H1 (cell line): Measurements from ENCODE around the gene MSANTD4. TPM values are rescaled to one million over a fixed set of nuclear protein-coding genes. Genes with fewer than 3 reads are reported as not detected.

Source experiments
- CTCF ChIA-PET: fragments of 300-600 bp; sonication (Branson Sonifier 250); formaldehyde crosslinking; loops from one replicate; lab custom pipeline; 2021; ENCODE audit not compliant: partially characterized antibody; lab: Charles Lee
- POLR2A ChIA-PET: fragments of 300-600 bp; sonication (Branson Sonifier 250); formaldehyde crosslinking; loops from one replicate; lab custom pipeline; 2021; ENCODE audit warnings: inconsistent platforms; ENCODE audit not compliant: partially characterized antibody; lab: Charles Lee
- DNase-seq, 2 experiments: peaks; one replicate each; pipeline versions ENCODE4 v3.0.0 to v3.0.0-alpha.2; 2010 to 2022; ENCODE audit warnings: low spot score in 2 of 2, low read depth in 1 of 2, mixed read lengths in 1 of 2
- FAIRE-seq: peaks from 2 replicates; lab custom pipeline; 2011; peaks lifted over from hg19 to GRCh38; lab: Jason Lieb, UNC
- H2AFZ ChIP-seq: 2 replicates; pipeline ENCODE4 v1.8.1; 2012; ENCODE audit warnings: low read length, inconsistent platforms
- H2AK5ac ChIP-seq: 2 replicates; pipeline ENCODE4 v1.6.1; 2013; ENCODE audit warnings: low read depth, low read length
- H2BK120ac ChIP-seq: replicated peaks from 2 replicates; pipeline ENCODE3; 2013; ENCODE audit warnings: low read depth, low read length, inconsistent platforms
- H2BK12ac ChIP-seq: 2 replicates; pipeline ENCODE4 v1.6.1; 2013; ENCODE audit warnings: low read depth, low read length
- H2BK15ac ChIP-seq: 2 replicates; pipeline ENCODE4 v1.6.1; 2013; ENCODE audit warnings: low read length
- H2BK20ac ChIP-seq: 2 replicates; pipeline ENCODE4 v1.6.1; 2013; ENCODE audit warnings: low read length
- H2BK5ac ChIP-seq: 2 replicates; pipeline ENCODE4 v1.6.1; 2013; ENCODE audit warnings: low read depth, low read length
- H3K14ac ChIP-seq: 2 replicates; pipeline ENCODE4 v1.6.1; 2013; ENCODE audit warnings: inconsistent platforms; ENCODE audit not compliant: insufficient read length
- H3K18ac ChIP-seq: 2 replicates; pipeline ENCODE4 v1.6.1; 2013; ENCODE audit warnings: low read length; ENCODE audit errors: extremely low read depth
- H3K23ac ChIP-seq: 2 replicates; pipeline ENCODE4 v1.6.1; 2013; ENCODE audit warnings: inconsistent platforms; ENCODE audit not compliant: insufficient read length
- H3K23me2 ChIP-seq: 2 replicates; pipeline ENCODE4 v1.6.1; 2013; ENCODE audit warnings: low read depth, low read length
- H3K27ac ChIP-seq: 2 replicates; pipeline ENCODE4 v1.6.1; 2011; ENCODE audit warnings: low read depth, low read length, inconsistent platforms
- H3K27me3 ChIP-seq, 4 experiments: replicated peaks in 1 of 4; 1 replicate in 1 of 4; 2 replicates in 3 of 4; pipeline versions ENCODE4 v1.6.1 to v1.8.1; 2011 to 2013; ENCODE audit warnings: low read length in 3 of 4, mild to moderate bottlenecking in 3 of 4, inconsistent platforms in 2 of 4, mixed read lengths in 2 of 4, moderate library complexity in 1 of 4; ENCODE audit not compliant: control insufficient read depth in 3 of 4, insufficient read depth in 3 of 4; ENCODE audit errors: extremely low read depth in 1 of 4
- H3K36me3 ChIP-seq, 4 experiments: 2 replicates each; pipeline versions ENCODE4 v1.6.1 to v1.8.1; 2011 to 2013; ENCODE audit warnings: mild to moderate bottlenecking in 4 of 4, low read length in 3 of 4, moderate library complexity in 2 of 4, control low read depth in 1 of 4, inconsistent platforms in 1 of 4; ENCODE audit not compliant: insufficient read depth in 4 of 4, control insufficient read depth in 2 of 4
- H3K4ac ChIP-seq: replicated peaks from 2 replicates; pipeline ENCODE3; 2013; ENCODE audit warnings: low read length, low read depth, mixed read lengths, inconsistent platforms; ENCODE audit not compliant: insufficient read length
- H3K4me1 ChIP-seq, 4 experiments: replicated peaks in 1 of 4; 1 replicate in 1 of 4; 2 replicates in 3 of 4; pipeline versions ENCODE4 v1.6.1 to v1.8.1; 2011 to 2013; ENCODE audit warnings: low read length in 3 of 4, inconsistent platforms in 2 of 4, mixed read lengths in 1 of 4; ENCODE audit not compliant: insufficient read depth in 4 of 4, control insufficient read depth in 3 of 4
- H3K4me2 ChIP-seq, 2 experiments: 2 replicates each; pipeline versions ENCODE4 v1.6.1 to v1.8.1; 2011 to 2013; ENCODE audit warnings: low read depth in 2 of 2, low read length in 2 of 2, control low read depth in 1 of 2, inconsistent platforms in 1 of 2, mild to moderate bottlenecking in 1 of 2; ENCODE audit not compliant: insufficient read depth in 1 of 2
- H3K4me3 ChIP-seq, 4 experiments: fragments of 200-600, 300-600 bp in 1 of 4; sonication (generic), shearing (Covaris generic), sonication (Bioruptor Twin) in 1 of 4; 2 replicates each; pipeline versions ENCODE4 v1.5.1 to v1.8.1; 2011 to 2016; ENCODE audit warnings: low read length in 4 of 4, low read depth in 3 of 4, control low read depth in 2 of 4, inconsistent platforms in 2 of 4, mild to moderate bottlenecking in 2 of 4, mixed read lengths in 1 of 4, moderate library complexity in 1 of 4; ENCODE audit not compliant: insufficient read depth in 2 of 4; ENCODE audit errors: extremely low read depth in 1 of 4
- H3K56ac ChIP-seq: replicated peaks from 2 replicates; pipeline ENCODE3; 2013; ENCODE audit warnings: low read depth, mild to moderate bottlenecking, mixed read lengths, low read length, inconsistent platforms; ENCODE audit not compliant: insufficient read length
- H3K79me1 ChIP-seq: 2 replicates; pipeline ENCODE4 v1.6.1; 2013; ENCODE audit warnings: low read depth, low read length, control low read depth
- H3K79me2 ChIP-seq, 2 experiments: 2 replicates each; pipeline versions ENCODE4 v1.6.1 to v1.8.1; 2012 to 2013; ENCODE audit warnings: low read length in 2 of 2, mild to moderate bottlenecking in 2 of 2, inconsistent platforms in 1 of 2; ENCODE audit not compliant: insufficient read depth in 2 of 2, control insufficient read depth in 1 of 2
- H3K9ac ChIP-seq, 4 experiments: replicated peaks in 1 of 4; 1 replicate in 1 of 4; 2 replicates in 3 of 4; pipeline versions ENCODE4 v1.6.1 to v1.8.1; 2011 to 2013; ENCODE audit warnings: low read depth in 3 of 4, low read length in 3 of 4, control low read depth in 2 of 4, mild to moderate bottlenecking in 2 of 4, moderate library complexity in 2 of 4, inconsistent platforms in 1 of 4; ENCODE audit errors: extremely low read depth in 1 of 4
- H3K9me3 ChIP-seq, 2 experiments: 2 replicates each; pipeline versions ENCODE4 v1.6.1 to v1.8.1; 2012 to 2013; ENCODE audit warnings: mild to moderate bottlenecking in 2 of 2, moderate library complexity in 2 of 2, control low read depth in 1 of 2, inconsistent platforms in 1 of 2, low read depth in 1 of 2, low read length in 1 of 2, mixed read lengths in 1 of 2; ENCODE audit not compliant: insufficient read depth in 2 of 2
- H4K20me1 ChIP-seq, 2 experiments: replicated peaks in 1 of 2; 2 replicates each; pipeline versions ENCODE3 to v1.8.1; 2011 to 2013; ENCODE audit warnings: inconsistent platforms in 2 of 2, low read length in 2 of 2, mild to moderate bottlenecking in 1 of 2; ENCODE audit not compliant: insufficient read depth in 2 of 2, control insufficient read depth in 1 of 2
- H4K5ac ChIP-seq: 2 replicates; pipeline ENCODE4 v1.6.1; 2013; ENCODE audit warnings: low read length, low read depth, mixed read lengths, inconsistent platforms; ENCODE audit not compliant: insufficient read length
- H4K8ac ChIP-seq: 2 replicates; pipeline ENCODE4 v1.8.0; 2013; ENCODE audit warnings: mild to moderate bottlenecking, moderate library complexity, low read length, inconsistent platforms; ENCODE audit not compliant: insufficient read depth; ENCODE audit errors: extremely low read depth
- H4K91ac ChIP-seq: replicated peaks from 2 replicates; pipeline ENCODE3; 2013; ENCODE audit warnings: low read length, mixed read lengths, inconsistent platforms; ENCODE audit not compliant: insufficient read length
- CHD7 ChIP-seq: fragments of 300-600 bp; sonication (generic); IDR thresholded peaks from 2 replicates; pipeline ENCODE4 v1.7.1; 2012; ENCODE audit warnings: low read length, moderate library complexity, mild to moderate bottlenecking, inconsistent platforms; ENCODE audit not compliant: insufficient replicate concordance
- POLR2AphosphoS5 ChIP-seq: IDR thresholded peaks from 2 replicates; pipeline ENCODE4 v1.6.1; 2011; ENCODE audit warnings: low read depth, low read length
- polyA plus RNA-seq, 7 experiments: library from polyadenylated mRNA; depleted of rRNA in 3 of 7; stranded (reverse) in 5 of 7; unstranded in 2 of 7; fragments of >200 nt in 5 of 7; fragments of 200-250 nt in 2 of 7; gene quantifications; 1 replicate in 5 of 7; 2 replicates in 1 of 7; 4 replicates in 1 of 7; pipeline versions ENCODE4 v1.2.1 to v1.2.3, GENCODE V29; 2011 to 2013; ENCODE audit warnings: missing spikeins in 2 of 7, mixed read lengths in 2 of 7
- total RNA-seq: library from RNA; stranded (reverse); fragmentation: NEBNext Ultra II Directional; extraction: Animal tissue kit (Norgen Biotek cat#: 25700); gene quantifications from 2 replicates; pipeline ENCODE4 v1.2.1, GENCODE V29; 2021

MSANTD4 gene
- total and polyA plus RNA-seq, 2 of the 8 experiments (the other 6 are each of a cell fraction or from before 2014, with no cell fraction given): 5.1 to 21.9 TPM

- no peak overlapping the region for H3K18ac ChIP-seq
- POLR2A ChIA-PET: no interaction called here
- no peaks in the 10 kb centered on the region for H3K9me3 ChIP-seq
- no peak overlapping the region for H3K27ac ChIP-seq
- FAIRE-seq (no peak), DNase-seq (no peak)
- no peak overlapping the region for H4K91ac ChIP-seq
- H2BK12ac ChIP-seq: no peak overlapping the region
- no peak overlapping the region for H2BK20ac ChIP-seq
- H3K56ac ChIP-seq: no peak overlapping the region
- H2AK5ac ChIP-seq: no peak overlapping the region
- no peaks in the 10 kb centered on the region for H3K36me3 ChIP-seq
- H3K27me3 ChIP-seq: no peaks in the 10 kb centered on the region
- H4K5ac ChIP-seq: no peak overlapping the region
- no peak overlapping the region for H3K23ac ChIP-seq
- H3K4me3 ChIP-seq: no peak overlapping the region
- H4K20me1 ChIP-seq: no peaks in the 10 kb centered on the region
- H3K4me1 ChIP-seq: no peaks in the 10 kb centered on the region
- no peak overlapping the region for H2BK120ac ChIP-seq
- H3K4me2 ChIP-seq: no peak overlapping the region
- H3K79me2 ChIP-seq: no peaks in the 10 kb centered on the region
- H3K14ac ChIP-seq: no peak overlapping the region
- H4K8ac ChIP-seq: no peak overlapping the region
- CTCF ChIA-PET: no interaction called here
- H3K79me1 ChIP-seq: no peaks in the 10 kb centered on the region
- no peak overlapping the region for H3K9ac ChIP-seq
- no peak overlapping the region for H3K4ac ChIP-seq
- no peaks in the 10 kb centered on the region for H3K23me2 ChIP-seq
- H2BK15ac ChIP-seq: no peak overlapping the region
- H2BK5ac ChIP-seq: no peak overlapping the region
- H2AFZ ChIP-seq: no peak overlapping the region
- TF ChIP-seq POLR2AphosphoS5 (no peak), CHD7 (no peak)
Measured at GRCh38 chr11:106043540-106043939, 21.5 kb upstream of the MSANTD4 start.
